Heart left ventricle (tissue), 16 donors: Measurements from ENCODE around the gene USP34. TPM values are rescaled to one million over a fixed set of nuclear protein-coding genes. Genes with fewer than 3 reads are reported as not detected.

Experiments used
- ATAC-seq, 4 donors: fragments of 200-7000 bp; cut with Tn5 transposase; one replicate each; pipeline ENCODE4 v1.9.1; 2020 to 2022; ENCODE audit warnings: moderate library complexity in 4 of 4, mild to moderate bottlenecking in 3 of 4, moderate number of reproducible peaks in 1 of 4
- DNase-seq, 5 donors: peaks; one replicate each; pipeline ENCODE4 v3.0.0-alpha.2; 2020
- H3K27ac ChIP-seq, 12 donors: fragments of 200-600 bp; sonication (generic) in 4 of 12; one replicate each; pipeline versions ENCODE4 v1.5.0 to v1.8.0; 2016 to 2022; ENCODE audit warnings: mild to moderate bottlenecking in 2 of 12
- H3K27me3 ChIP-seq, 9 donors: fragments of 200-600 bp; sonication (generic) in 2 of 9; one replicate each; pipeline versions ENCODE4 v1.5.1 to v1.8.0; 2016 to 2022; ENCODE audit warnings: mild to moderate bottlenecking in 3 of 9
- H3K36me3 ChIP-seq, 9 donors: fragments of 200-600 bp; sonication (generic) in 2 of 9; one replicate each; pipeline versions ENCODE4 v1.5.0 to v1.8.0; 2018 to 2022; ENCODE audit warnings: mild to moderate bottlenecking in 2 of 9
- H3K4me1 ChIP-seq, 12 donors: fragments of 200-600 bp; sonication (generic) in 4 of 12; one replicate each; pipeline versions ENCODE4 v1.5.0 to v1.8.0; 2016 to 2022; ENCODE audit warnings: mild to moderate bottlenecking in 3 of 12
- H3K4me3 ChIP-seq, 12 donors: fragments of 200-600 bp; sonication (generic) in 4 of 12; one replicate each; pipeline versions ENCODE4 v1.5.0 to v1.8.0; 2017 to 2022; ENCODE audit warnings: mild to moderate bottlenecking in 9 of 12, moderate library complexity in 4 of 12
- H3K9me3 ChIP-seq, 12 donors: fragments of 200-600 bp; sonication (generic) in 4 of 12; one replicate each; pipeline versions ENCODE4 v1.5.0 to v1.8.0; 2016 to 2022; ENCODE audit warnings: mild to moderate bottlenecking in 1 of 12
- POLR2A ChIP-seq, 2 donors: fragments of 450-650 bp; IDR thresholded peaks; one replicate each; pipeline ENCODE4 v1.6.1; 2017; ENCODE audit warnings: antibody characterized with exemption in 2 of 2, mild to moderate bottlenecking in 2 of 2, moderate library complexity in 2 of 2
- WGBS, 4 donors: extraction: QIAGEN DNeasy Blood & Tissue Kit in 2 of 4; methylation state at CpG; one replicate each; pipeline versions ENCODE4 v1.1.5 to v1.1.7; 2013 to 2018; 5-methylcytosine and 5-hydroxymethylcytosine counted together
- intact Hi-C, 10 donors: fragments of 100-400 bp; cut with DNase I; formaldehyde crosslinking; loops; one replicate each; pipeline versions ENCODE4 v1.11.1 to v1.14.2; 2022
- polyA plus RNA-seq, 2 donors: library from polyadenylated mRNA; stranded (reverse); fragments of 200-250 nt; gene quantifications; one replicate each; pipeline ENCODE4 v1.2.3, GENCODE V29; 2013
- total RNA-seq, 9 donors: library from RNA; depleted of rRNA in 2 of 9; stranded (reverse); fragments of >200 nt in 2 of 9; fragmentation: NEBNext Ultra II Directional in 3 of 9; extraction: Animal tissue kit (Norgen Biotek cat#: 25700) in 3 of 9; gene quantifications; one replicate each; pipeline versions ENCODE4 v1.1.0 to v1.2.4, GENCODE V29; 2016 to 2023
- TF ChIP-seq, protein P1 (sequence below), 12 donors: fragments of 200-600 bp; sonication (generic) in 4 of 12; IDR thresholded peaks; one replicate each; pipeline versions ENCODE4 v1.5.0 to v1.8.0; 2018 to 2022; ENCODE audit warnings: antibody characterized with exemption in 12 of 12, mild to moderate bottlenecking in 5 of 12
- donor health status: ischemic (EF 13 %, LVEDD 7.1; RV severe dilation, severe dysfunction).
- donor health status: healthy with polysubstance abuse.
- donor health status: DM: no; HTN: yes; CAD: no.
- donor health status: DM: no; HTN: no; CAD: no.
- donor health status: ischemic (EF 25% LVEDD 6.9; RV normal size, moderate dysfunction).
- donor health status: ischemic (EF 25% LVEDD 5.7; RV mildly dilated, moderate dysfunction).
- donor health status: healthy.
- donor health status: DM: yes; HTN: yes; CAD: no.
- donor health status: ischemic (EF 35%, LVEDD 5.7; RV mildly dilated, moderate dysfunction).
- donor health status: nonischemic (EF 11% LVEDD 7.7; RV severe dilation, severe dysfunction).
- donor health status: DM: yes; HTN: yes; CAD: no.
- donor health status: PGD.
- donor health status: ischemic (EF 29% LVEDD 5.4; RV normal size, mild dysfunction).
- donor health status: nonischemic (EF 23%, LVEDD 6.1; RV moderate dilation, normal function).

The USP34 gene
- total and polyA plus RNA-seq, 11 donors: 33.3 to 82.8 (median 60.6) TPM

DNA sequence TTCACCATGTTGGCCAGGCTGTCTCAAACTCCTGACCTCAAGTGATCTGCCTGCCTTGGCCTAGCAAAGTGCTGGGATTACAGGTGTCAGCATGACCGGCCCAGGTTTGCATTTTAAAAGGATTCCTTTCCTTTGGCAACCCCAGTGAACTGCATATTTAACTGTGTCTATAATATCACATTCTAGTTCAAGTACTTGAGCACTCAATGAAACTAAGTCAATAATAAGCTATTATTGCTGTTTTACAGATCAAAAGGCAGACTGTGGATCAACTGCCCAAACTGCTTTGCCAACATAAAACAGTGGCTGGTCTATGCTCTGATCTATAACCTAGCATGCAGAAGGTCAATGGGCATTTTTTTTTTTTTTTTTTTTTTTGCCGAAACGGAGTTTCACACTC is 144.5 kb downstream of the USP34 start:
- Histone ChIP-seq H3K9me3 (no peaks in the 10 kb centered on the region), H3K36me3 (peaks cover 0 to 98% (median 78%) of the 10 kb centered on the region in 9 donors), H3K27ac (no peak overlapping the region), H3K4me3 (no peak overlapping the region), H3K4me1 (no peaks in the 10 kb centered on the region), H3K27me3 (no peaks in the 10 kb centered on the region)
- no peak for ATAC-seq
- intact Hi-C loops: loop anchor here in 1 of 10 donors (10.0 kb wide), 1 partner anchor 48 kb away; no protein-coding TSS in a partner anchor
- WGBS, 4 donors: 92 to 100% (median 96%) methylated on average over 3 of the region's 3 CpGs
- no peak for DNase-seq
- no peak for TF ChIP-seq POLR2A (IDR thresholded peaks at IDR 0.05)
- TF ChIP-seq, protein P1, sequence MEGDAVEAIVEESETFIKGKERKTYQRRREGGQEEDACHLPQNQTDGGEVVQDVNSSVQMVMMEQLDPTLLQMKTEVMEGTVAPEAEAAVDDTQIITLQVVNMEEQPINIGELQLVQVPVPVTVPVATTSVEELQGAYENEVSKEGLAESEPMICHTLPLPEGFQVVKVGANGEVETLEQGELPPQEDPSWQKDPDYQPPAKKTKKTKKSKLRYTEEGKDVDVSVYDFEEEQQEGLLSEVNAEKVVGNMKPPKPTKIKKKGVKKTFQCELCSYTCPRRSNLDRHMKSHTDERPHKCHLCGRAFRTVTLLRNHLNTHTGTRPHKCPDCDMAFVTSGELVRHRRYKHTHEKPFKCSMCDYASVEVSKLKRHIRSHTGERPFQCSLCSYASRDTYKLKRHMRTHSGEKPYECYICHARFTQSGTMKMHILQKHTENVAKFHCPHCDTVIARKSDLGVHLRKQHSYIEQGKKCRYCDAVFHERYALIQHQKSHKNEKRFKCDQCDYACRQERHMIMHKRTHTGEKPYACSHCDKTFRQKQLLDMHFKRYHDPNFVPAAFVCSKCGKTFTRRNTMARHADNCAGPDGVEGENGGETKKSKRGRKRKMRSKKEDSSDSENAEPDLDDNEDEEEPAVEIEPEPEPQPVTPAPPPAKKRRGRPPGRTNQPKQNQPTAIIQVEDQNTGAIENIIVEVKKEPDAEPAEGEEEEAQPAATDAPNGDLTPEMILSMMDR (IDR thresholded peaks at IDR 0.05): no peak

DNA sequence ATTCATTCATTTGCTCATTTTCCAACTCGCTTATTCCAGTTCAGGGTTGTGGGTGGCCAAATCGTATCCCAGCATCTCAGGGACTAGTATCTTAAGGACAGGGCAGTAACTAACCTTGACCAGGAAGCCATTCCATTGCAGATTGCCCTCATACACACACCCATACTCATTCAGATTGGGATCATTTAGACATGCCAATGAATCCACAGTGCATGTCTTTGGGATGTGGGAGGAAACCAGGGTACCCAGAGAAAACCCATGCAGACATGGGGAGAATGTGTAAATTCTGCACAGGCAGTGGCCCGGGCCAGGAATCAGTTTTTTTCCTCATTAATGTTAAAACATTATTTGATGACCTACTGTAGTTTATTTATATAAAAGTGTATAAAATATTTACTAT is 150.7 kb downstream of the USP34 start:
- Histone ChIP-seq H3K27ac (no peak overlapping the region), H3K4me1 (no peaks in the 10 kb centered on the region), H3K9me3 (no peaks in the 10 kb centered on the region), H3K4me3 (no peak overlapping the region), H3K27me3 (no peaks in the 10 kb centered on the region), H3K36me3 (peaks cover 0 to 95% (median 84%) of the 10 kb centered on the region in 9 donors)
- DNase-seq (no peak), ATAC-seq (no peak)
- WGBS, 4 donors: 97 to 99% (median 98%) methylated on average over 3 of the region's 3 CpGs
- no peak for TF ChIP-seq POLR2A (IDR thresholded peaks at IDR 0.05)
- TF ChIP-seq, protein P1 (IDR thresholded peaks at IDR 0.05): no peak
- intact Hi-C loops: loop anchor here in 1 of 10 donors (10.0 kb wide), 1 partner anchor 55 kb away; no protein-coding TSS in a partner anchor

DNA sequence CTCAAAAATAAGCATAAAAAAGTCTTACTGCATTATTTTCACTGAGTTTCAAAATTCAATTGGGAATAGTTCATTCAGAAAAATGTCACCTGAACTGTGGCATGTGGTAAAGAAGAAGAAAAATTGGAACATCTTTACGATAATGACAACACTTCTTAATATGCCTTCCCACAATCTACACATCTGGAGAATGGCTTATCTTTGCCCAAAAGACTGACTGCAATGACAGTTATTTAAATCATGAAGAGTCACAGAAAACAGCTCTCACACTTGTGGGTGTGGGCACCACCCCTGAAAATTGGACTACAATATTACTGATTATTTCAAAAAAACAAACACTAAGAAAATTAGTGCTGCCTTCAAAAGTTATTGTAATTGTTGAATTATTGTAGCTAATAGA is 152.3 kb downstream of the USP34 start:
- Histone ChIP-seq H3K4me3 (no peak overlapping the region), H3K27me3 (no peaks in the 10 kb centered on the region), H3K4me1 (no peaks in the 10 kb centered on the region), H3K27ac (no peak overlapping the region), H3K36me3 (peaks cover 0 to 95% (median 82%) of the 10 kb centered on the region in 9 donors), H3K9me3 (no peaks in the 10 kb centered on the region)
- intact Hi-C loops: loop anchor here in 1 of 10 donors (10.0 kb wide), 1 partner anchor 166 kb away; no protein-coding TSS in a partner anchor
- WGBS, 4 donors: 93 to 95% (median 94%) methylated on average over 1 of the region's 1 CpG
- no peak for DNase-seq
- TF ChIP-seq, protein P1 (IDR thresholded peaks at IDR 0.05): no peak
- no peak for TF ChIP-seq POLR2A (IDR thresholded peaks at IDR 0.05)
- ATAC-seq: no peak

DNA sequence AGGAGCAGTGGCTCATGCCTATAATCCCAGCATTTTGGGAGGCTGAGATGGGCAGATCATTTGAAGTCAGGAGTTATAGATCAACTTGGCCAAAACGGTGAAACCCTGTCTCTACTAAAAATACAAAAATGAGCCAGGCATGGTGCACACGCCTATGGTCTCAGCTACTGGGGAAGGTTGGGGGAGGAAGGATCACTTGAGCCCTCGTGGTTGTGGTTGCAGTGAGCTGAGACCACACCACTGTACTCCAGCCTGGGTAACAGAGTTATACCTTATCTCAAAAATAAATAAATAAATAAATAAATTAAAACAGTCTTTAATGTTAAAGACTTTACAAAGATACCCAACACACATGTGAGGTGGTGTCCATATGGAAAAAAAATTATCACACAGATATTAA is 174.9 kb downstream of the USP34 start:
- no peaks in the 10 kb centered on the region for H3K9me3 ChIP-seq
- ATAC-seq (no peak), DNase-seq (no peak)
- H3K27ac ChIP-seq: no peak overlapping the region
- 86 to 94% (median 90%) methylated on average over 3 of the region's 3 CpGs for WGBS, 4 donors
- no peaks in the 10 kb centered on the region for H3K4me1 ChIP-seq
- peaks cover 0 to 98% (median 88%) of the 10 kb centered on the region in 9 donors for H3K36me3 ChIP-seq
- no peaks in the 10 kb centered on the region for H3K27me3 ChIP-seq
- no peak for TF ChIP-seq POLR2A (IDR thresholded peaks at IDR 0.05)
- TF ChIP-seq, protein P1 (IDR thresholded peaks at IDR 0.05): no peak
- no peak overlapping the region for H3K4me3 ChIP-seq
- intact Hi-C loops: no loop called here
